Activated effector memory CD4-positive, alpha-beta T cell treated with Interleukin-2 at 50 U/mL for 16 hours (primary cell): Measurements from ENCODE around the gene ABCA8.
"Not testable (repeated sequence)": the region's sequence is repeated elsewhere in the genome, so short reads cannot be mapped to it uniquely, and the experiment has no call there.

Experiments
- DNase-seq: peaks from one replicate; pipeline ENCODE4 v3.0.0-alpha.2; 2020

Gene ABCA8, protein sequence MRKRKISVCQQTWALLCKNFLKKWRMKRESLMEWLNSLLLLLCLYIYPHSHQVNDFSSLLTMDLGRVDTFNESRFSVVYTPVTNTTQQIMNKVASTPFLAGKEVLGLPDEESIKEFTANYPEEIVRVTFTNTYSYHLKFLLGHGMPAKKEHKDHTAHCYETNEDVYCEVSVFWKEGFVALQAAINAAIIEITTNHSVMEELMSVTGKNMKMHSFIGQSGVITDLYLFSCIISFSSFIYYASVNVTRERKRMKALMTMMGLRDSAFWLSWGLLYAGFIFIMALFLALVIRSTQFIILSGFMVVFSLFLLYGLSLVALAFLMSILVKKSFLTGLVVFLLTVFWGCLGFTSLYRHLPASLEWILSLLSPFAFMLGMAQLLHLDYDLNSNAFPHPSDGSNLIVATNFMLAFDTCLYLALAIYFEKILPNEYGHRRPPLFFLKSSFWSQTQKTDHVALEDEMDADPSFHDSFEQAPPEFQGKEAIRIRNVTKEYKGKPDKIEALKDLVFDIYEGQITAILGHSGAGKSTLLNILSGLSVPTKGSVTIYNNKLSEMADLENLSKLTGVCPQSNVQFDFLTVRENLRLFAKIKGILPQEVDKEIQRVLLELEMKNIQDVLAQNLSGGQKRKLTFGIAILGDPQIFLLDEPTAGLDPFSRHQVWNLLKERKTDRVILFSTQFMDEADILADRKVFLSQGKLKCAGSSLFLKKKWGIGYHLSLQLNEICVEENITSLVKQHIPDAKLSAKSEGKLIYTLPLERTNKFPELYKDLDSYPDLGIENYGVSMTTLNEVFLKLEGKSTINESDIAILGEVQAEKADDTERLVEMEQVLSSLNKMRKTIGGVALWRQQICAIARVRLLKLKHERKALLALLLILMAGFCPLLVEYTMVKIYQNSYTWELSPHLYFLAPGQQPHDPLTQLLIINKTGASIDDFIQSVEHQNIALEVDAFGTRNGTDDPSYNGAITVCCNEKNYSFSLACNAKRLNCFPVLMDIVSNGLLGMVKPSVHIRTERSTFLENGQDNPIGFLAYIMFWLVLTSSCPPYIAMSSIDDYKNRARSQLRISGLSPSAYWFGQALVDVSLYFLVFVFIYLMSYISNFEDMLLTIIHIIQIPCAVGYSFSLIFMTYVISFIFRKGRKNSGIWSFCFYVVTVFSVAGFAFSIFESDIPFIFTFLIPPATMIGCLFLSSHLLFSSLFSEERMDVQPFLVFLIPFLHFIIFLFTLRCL (N-terminal part only)

DNA sequence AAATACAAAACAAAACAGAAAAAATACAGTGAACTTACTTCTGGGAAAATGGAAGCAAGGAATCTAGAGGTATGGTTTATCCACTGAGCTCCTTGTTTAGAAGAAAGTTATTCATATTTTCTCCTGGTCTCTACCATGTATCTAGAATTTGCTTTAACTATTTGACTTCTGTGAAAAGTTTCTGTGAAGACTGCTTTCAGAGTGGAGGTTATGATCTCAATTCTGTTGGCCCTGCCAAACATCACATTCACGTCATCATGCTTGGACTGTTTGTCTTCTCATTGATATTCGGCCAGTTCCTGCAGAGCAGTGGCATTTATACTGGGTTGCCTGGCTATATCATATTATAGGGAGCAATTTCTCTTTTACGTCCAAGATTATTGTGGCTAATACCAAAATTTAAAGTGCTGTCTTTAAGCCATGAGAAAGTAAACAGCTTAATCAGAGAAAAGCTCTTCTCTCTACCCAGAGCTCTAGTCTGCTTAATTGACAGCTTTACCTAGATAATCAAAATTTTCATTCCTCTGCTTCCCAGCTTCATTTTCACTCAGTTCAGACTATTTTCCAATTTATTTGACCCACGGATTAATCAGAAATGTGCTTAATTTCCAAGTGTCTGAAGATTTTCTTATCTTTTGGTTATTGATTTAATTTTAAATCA is at the start of gene ABCA8:
Gene ABCA8, minus strand, starts transcription at position 212 of the 661 bp plus-strand sequence. CDS start 13,358 bp downstream, outside the sequence.
- no peak for DNase-seq

DNA sequence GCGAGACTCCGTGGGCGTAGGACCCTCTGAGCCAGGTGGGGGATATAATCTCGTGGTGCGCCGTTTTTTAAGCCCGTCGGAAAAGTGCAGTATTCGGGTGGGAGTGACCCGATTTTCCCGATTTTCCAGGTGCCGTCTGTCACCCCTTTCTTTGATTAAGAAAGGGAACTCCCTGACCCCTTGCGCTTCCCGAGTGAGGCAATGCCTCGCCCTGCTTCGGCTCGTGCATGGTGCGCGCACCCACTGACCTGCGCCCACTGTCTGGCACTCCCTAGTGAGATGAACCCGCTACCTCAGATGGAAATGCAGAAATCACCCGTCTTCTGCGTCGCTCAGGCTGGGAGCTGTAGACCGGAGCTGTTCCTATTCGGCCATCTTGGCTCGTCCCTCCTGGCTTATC is 49.6 kb upstream of the ABCA8 start:
- DNase-seq, result not testable (repeated sequence)

DNA sequence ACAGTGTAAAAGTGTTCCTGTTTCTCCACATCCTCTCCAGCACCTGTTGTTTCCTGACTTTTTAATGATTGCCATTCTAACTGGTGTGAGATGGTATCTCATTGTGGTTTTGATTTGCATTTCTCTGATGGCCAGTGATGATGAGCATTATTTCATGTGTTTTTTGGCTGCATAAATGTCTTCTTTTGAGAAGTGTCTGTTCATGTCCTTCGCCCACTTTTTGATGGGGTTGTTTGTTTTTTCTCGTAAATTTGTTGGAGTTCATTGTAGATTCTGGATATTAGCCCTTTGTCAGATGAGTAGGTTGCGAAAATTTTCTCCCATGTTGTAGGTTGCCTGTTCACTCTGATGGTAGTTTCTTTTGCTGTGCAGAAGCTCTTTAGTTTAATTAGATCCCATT is 44.6 kb upstream of the ABCA8 start:
- not testable (repeated sequence) for DNase-seq

DNA sequence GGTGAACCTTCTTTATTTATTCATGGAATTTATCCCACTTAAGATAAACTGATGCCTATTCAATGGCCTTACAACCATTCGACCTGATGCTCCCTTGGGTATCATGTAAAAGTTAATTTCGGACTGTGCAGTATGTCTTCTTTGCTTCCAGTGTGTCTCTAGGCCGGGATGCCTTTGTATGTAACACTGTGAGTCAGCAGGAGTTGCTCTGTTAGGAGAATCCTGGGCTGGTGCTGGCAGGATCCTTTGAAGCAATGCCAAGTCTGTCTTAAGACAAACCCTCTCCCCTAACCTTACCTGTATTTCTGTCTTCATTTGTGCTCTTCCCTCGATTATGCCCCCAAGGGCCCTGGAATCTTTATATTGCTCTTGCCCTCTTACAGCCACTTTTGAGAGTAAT is 37.9 kb upstream of the ABCA8 start:
- no peak for DNase-seq

DNA sequence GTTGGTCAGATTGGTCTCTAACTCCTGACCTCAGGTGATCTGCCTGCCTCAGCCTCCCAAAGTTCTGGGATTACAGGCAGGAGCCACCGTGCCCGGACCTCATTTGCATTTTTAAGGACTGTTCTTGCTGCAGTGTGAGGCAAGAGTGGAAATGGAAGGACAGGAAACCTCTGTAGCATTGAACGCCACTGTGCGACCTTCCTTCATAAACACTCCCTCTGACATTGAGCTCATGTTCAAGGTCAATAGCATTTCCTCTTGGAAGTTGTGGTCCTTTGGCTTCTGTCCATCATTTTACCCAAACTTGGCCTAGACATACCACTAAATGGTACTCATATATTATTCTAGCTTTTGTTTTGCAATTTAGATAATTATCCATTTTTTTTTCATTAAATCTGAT is 32.8 kb upstream of the ABCA8 start:
- no peak for DNase-seq

DNA sequence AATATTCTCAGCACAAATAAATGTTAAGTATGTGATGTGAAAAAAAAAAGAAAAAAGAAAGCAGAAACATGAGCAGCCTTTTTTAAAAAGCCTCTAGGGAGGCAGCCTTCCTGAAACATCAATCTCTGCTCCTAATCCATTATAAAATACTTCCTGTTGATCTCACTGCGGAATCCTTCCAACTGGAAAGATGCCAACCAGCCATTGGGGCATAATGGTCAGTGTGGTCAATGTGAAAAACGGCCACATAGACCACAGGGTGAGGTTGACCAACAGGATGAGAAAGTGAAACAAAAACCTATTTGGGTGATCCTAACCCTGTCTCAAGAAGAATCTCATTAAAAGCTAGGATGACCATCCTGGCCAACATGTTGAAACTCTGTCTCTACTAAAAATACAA is 26.1 kb upstream of the ABCA8 start:
- DNase-seq, result no peak

DNA sequence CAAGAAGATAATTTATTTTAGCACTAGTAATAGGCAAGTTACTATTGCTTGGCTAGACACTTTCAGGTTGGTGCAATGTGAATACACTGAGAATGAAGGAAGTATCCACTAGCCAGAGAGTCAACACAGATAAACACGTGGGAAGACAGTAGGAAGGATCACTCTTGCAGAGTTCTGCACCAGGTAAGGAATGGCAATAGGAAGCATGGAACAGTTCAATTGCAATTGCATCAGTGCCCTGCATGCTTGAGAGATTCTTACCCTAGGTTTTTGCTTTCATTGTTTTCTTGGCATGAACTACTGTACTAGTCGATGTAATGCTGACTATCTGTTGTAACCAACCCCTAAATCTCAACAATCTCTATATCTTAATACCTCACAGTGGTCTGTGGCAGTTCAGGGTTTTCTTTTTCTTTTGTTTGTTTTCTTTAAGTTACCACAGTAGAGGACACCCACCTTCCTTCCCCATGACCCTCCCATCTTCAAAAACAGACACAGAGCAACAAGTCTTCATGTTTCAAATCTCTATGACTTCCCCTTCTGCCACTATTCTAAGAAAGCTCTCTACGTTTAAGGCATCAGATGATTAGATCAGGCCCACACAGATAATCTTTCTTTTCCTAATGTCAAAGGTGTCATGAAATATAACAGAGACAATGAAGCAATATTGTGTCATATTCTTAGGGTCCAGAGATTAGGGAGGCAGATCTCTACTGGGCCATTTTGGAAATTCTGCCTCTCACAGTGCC is 18.1 kb upstream of the ABCA8 start:
- no peak for DNase-seq

DNA sequence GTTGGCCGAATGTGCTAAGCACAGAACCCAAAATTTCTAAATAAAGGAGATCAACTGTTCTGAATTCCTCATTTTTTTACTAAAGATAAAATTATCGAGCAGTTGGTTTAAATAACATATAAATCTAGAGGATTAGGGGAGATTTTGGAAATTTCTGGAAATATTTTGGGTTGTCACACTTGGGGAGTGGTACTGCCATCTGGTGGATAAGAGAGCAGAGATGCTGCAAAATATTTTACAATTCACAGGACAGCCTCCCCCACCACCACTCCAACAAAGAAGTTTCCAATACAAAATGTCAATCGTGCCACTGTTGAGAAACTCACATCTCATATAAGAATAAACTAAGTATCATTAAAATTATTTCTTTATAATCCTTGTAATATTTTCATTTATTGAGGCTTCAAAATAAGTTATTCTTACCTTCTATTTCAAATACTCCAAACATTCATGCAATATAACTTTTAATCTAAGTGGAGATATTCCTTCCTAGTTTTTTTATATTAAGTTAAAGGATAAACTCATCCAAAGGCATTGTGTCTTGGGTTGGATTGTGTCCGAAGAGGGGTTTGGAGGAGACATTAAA is 17.0 kb upstream of the ABCA8 start:
- no peak for DNase-seq

DNA sequence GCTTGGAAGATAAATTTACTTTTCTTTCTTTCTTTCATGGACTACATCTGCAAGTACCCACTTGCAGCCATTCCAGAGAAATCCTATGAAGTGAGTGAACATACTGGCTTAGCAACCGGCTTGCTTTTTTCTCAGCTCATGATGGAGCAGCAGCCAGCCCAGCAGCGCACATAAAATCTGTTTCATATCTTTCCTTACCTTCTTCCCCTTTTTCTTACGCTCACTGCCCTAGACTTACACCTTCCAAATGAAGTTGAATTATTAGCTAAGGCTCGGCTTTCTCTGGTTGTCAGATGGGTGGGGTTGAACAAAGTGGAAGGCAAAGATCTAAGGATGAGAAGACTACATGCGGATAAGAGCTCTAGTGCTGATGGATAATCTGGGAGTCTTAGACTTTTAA is 13.9 kb upstream of the ABCA8 start:
- no peak for DNase-seq

DNA sequence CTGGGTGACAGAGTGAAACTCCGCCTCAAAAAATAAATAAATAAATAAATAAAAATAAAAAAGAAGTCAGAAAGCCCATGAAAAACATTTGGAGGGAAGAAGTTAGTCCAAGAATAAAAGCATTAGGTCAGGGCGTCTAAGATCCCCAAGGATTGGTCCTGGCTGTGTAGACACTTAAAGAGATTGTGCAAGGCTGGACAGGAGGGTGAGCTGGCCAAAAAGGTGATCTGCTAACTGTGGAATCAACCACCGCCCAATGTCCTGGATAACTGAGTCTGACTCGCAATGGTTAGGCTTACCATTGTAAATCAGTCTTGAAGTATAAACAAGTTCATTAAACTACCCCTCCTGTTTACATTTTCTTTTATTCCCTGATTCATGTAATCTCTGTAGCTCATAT is 8.8 kb upstream of the ABCA8 start:
- DNase-seq, result no peak

DNA sequence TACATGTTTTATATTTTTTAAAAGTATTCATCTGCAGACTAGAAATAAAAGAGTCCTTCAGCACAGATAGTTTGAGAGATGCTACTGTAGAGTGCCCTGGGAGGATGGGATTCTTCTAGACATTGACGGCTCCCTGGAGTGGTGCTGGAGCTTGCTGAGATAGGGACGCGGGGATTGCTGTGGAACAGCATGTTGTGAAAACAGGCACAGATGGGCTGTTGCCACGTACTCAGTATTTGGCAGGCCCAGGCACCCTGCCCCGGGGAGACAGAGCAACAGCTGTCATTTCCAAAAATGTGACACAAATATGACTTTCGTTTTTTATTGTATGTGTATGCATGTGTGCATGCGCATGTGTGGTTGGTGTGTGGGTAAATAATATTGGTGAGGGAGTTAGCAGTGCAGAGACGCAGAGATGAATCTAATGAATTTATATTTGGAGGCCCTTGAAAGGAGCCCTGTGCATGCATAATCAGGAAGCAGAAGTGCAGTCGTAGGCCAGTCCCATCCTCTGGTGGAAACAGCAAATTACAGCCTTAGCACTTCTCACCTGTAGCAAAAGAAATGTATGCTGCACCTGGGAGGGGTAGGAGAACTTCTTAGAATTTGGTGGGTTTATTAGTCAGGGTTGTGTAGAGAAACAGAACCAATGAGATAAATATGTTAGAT is 6.2 kb upstream of the ABCA8 start:
- no peak for DNase-seq

DNA sequence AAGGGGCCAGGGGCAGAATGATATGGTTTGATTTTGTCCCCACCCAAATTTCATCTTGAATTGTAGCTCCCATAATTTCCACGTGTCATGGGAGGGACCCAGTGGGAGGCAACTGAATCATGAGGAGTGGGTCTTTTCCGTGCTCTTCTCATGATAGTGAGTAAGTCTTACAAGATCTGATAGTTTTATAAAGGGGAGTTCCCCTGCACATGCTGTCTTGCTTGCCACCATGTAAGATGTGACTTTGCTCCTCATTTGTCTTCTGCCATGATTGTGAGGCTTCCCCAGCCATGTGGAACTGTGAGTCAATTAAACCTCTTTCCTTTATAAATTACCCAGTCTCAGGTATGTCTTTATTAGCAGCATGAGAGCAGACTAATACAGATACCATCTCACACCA is 3.9 kb upstream of the ABCA8 start:
- not testable (repeated sequence) for DNase-seq

DNA sequence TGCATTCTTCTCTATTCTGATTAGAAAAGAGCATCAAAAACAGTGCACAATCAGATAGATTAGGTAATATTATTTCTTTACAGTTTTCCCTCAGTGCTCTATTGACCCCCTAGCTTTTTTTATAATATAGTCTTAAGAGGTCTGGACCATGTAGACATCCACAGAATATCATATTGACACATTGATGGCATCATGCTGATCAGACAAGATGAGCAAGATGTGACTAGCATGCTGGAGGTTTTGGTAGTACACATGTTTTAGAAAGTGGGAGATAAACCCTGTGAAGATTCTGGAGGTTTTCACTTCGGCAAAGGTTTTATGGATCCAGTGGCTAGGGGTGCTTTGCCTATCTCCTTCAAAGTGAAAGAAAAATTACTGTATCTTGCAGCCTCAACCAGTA is 2.8 kb upstream of the ABCA8 start:
- no peak for DNase-seq

DNA sequence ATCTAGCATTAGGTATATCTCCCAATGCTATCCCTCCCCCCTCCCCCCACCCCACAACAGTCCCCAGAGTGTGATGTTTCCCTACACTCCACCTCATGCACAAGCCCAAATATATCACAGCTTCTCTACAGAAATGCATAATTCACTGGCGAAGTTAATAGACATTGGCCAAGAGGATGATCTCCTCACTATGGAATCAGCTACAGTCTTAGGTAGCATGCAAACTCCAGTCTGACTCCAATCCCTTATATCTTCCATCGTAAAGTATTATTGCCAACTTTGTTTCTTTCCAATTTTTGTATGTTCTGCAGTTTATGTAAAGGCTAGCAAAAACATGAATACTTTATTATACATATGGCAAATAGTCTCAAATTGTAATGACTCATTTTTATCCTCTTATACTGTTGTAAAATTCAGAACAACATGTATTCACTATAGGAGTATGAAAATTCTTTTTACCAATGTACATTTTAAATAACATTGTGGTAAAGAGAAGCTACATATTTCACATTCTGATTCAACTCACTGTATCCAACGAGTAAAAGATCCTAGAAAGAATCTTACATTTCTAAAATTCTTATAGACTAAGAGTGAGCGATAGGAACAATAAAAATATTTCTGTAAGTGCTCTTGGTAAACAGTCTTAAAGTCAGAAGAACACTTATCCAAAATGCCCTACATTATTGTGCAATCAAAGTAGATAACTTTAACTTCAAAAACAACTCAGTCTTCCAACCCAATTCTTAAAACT is 871 bp downstream of the ABCA8 start:
- DNase-seq, result no peak

DNA sequence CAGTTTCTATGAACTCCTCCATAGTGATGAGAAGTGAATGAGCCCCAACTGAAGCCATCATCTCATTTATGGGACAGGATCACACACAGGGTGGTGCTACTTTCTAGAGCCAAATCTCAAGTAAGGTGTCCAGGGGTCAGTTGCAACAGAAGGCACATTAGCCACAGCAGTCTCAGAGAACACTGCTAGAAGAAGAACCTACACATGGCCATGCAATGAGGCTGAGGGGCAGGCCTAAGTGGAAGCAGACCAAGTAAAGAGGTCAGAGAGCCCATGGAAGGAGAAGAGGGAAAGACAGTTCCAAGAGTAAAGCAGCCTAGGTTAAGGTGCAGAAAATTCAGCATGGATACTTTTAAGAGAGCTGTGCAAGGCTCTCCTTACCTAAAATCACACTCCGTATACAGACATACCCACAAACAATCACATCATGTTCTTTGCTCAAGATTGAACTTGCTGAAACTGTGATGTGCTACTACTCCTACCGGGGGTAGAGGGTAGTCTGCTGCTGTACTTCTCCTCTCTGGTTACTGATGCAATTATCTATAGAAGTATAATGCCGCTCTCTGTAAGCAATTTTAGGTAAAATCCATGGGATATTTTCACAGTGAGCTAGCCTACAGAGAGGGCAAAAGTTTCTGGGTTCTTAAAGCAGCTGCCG is 1.7 kb downstream of the ABCA8 start:
- DNase-seq, result no peak

DNA sequence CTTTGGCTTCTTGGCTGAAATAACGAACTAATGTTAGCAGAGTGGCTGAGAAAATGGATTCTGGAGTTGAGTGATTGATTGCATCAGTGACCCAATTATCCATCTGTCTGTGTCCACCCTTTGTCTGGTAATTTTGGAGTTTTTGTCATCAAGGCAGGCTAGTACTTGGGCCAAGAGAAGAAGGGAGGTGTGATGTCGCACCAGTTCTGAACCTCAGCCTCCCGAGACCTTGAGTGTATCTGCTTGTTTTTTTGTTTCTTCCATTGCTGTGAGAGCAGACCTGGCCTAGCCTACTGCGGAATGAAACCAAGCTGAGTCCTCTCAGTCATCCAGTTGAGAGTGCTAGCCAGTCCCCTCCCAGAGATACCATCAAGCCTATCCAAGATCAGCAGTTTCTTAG is 4.5 kb downstream of the ABCA8 start:
- DNase-seq, result no peak

DNA sequence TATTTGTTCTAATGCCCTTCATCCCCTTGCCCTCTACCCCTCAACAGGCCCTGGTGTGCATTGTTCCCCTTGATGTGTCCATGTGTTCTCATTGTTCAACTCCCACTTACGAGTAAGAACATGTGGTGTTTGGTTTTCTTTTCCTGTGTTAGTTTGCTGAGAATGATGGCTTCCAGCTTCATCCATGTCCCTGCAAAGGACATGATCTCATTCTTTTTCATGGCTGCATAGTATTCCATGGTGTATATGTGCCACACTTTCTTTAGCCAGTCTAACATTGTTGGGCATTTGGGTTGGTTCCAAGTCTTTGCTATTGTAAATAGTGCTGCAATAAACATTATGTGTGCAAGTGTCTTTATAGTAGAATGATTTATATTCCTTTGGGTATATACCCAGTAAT is 7.3 kb downstream of the ABCA8 start:
- not testable (repeated sequence) for DNase-seq

DNA sequence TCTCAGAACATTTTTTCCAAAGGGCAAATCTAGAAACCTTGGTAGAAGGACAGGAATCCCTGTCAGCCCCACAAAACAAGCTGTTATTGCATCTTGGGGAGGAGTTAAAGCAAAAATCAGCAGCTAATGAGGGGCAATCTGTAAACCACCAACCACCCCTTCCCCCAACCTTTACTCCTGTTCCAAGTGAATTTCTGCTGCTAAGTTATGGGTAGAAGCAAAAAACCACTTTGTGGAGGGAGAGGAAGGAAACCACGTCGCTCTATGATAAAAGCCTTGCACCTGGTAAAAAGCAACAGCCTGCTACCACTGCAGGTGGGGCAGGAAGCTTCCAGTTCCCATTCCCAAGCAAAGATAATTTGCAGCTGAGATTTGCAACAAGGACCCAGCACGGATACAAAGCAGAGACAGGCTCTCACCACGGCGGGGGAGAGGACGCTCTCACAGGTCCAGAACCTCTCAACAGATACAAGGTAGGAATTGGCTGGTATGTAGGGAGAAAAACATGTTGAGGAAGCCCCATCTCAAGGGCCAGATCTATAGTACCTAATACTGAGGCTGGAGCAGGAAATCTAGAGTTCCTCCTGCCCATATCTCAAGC is 10.7 kb downstream of the ABCA8 start:
- DNase-seq, result no peak

DNA sequence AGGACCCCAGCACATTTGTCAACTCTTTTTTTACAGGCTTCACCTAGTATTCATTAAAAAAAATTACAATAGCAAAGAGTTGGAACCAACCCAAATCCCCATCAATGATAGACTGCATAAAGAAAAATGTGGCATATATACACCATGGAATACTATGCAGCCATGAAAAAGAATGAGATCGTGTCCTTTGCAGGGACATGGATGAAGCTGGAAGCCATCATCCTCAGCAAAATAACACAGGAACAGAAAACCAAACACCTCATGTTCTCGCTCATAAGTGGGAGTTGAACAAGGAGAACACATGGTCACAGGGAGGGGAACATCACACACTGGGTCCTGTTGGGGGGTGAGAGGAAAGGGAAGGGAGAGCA is 11.4 kb downstream of the ABCA8 start:
- not testable (repeated sequence) for DNase-seq
